Neural progenitor cell (in vitro differentiated cells): ENCODE measurements around the gene SHISA3. TPM values are rescaled to one million over a fixed set of nuclear protein-coding genes. Genes with fewer than 3 reads are reported as not detected.

Source experiments
- DNase-seq: peaks from one replicate; pipeline ENCODE4 v3.0.0-alpha.2; 2016; ENCODE audit warnings: low spot score
- H2AFZ ChIP-seq: fragments of 200-600 bp; sonication (generic); replicated peaks from 2 replicates; pipeline ENCODE4 v1.6.1; 2016; ENCODE audit warnings: antibody characterized with exemption
- H3F3A ChIP-seq: fragments of 200-600 bp; sonication (generic); 2 replicates; pipeline ENCODE4 v1.6.1; 2016; ENCODE audit warnings: antibody characterized with exemption, low read depth
- H3K27ac ChIP-seq: fragments of 200-600 bp; sonication (generic); 2 replicates; pipeline ENCODE4 v1.5.1; 2016; ENCODE audit warnings: mild to moderate bottlenecking
- H3K27me3 ChIP-seq: fragments of 200-600 bp; sonication (generic); 2 replicates; pipeline ENCODE4 v1.6.1; 2016; ENCODE audit warnings: mild to moderate bottlenecking, moderate library complexity
- H3K36me3 ChIP-seq: fragments of 200-600 bp; sonication (generic); 2 replicates; pipeline ENCODE4 v1.5.1; 2016
- H3K4me1 ChIP-seq: fragments of 200-600 bp; sonication (generic); 2 replicates; pipeline ENCODE4 v1.6.1; 2016; ENCODE audit warnings: mixed run types
- H3K4me2 ChIP-seq: fragments of 200-600 bp; sonication (generic); 2 replicates; pipeline ENCODE4 v1.6.1; 2016
- H3K4me3 ChIP-seq: fragments of 200-600 bp; sonication (generic); 2 replicates; pipeline ENCODE4 v1.5.1; 2016
- H3K79me2 ChIP-seq: fragments of 200-600 bp; sonication (generic); 2 replicates; pipeline ENCODE4 v1.6.1; 2016; ENCODE audit warnings: low read depth
- H3K9ac ChIP-seq: fragments of 200-600 bp; sonication (generic); 2 replicates; pipeline ENCODE4 v1.6.1; 2016
- H3K9me3 ChIP-seq: fragments of 200-600 bp; sonication (generic); 2 replicates; pipeline ENCODE4 v1.5.1; 2016; ENCODE audit warnings: low read depth
- H4K20me1 ChIP-seq: fragments of 200-600 bp; sonication (generic); 2 replicates; pipeline ENCODE4 v1.6.1; 2016; ENCODE audit warnings: low read depth
- H3K27ac Mint-ChIP-seq: 3 replicates; pipeline ENCODE4 v1.8.0; 2021; ENCODE audit warnings: mixed read lengths
- H3K27me3 Mint-ChIP-seq: 2 replicates; pipeline ENCODE4 v1.8.0; 2022; ENCODE audit warnings: low read depth, mild to moderate bottlenecking, inconsistent platforms, moderate library complexity, mixed read lengths; ENCODE audit not compliant: insufficient read depth
- H3K36me3 Mint-ChIP-seq: 3 replicates; pipeline ENCODE4 v1.8.0; 2021; ENCODE audit warnings: mixed read lengths
- H3K4me1 Mint-ChIP-seq: 3 replicates; pipeline ENCODE4 v1.8.0; 2021; ENCODE audit warnings: mixed read lengths
- H3K4me3 Mint-ChIP-seq: 3 replicates; pipeline ENCODE4 v1.8.0; 2021; ENCODE audit warnings: mild to moderate bottlenecking, moderate library complexity, mixed read lengths
- H3K9me3 Mint-ChIP-seq: 3 replicates; pipeline ENCODE4 v1.8.0; 2020; ENCODE audit warnings: mixed read lengths
- CTCF ChIP-seq: fragments of 200-600 bp; sonication (generic); IDR thresholded peaks from 2 replicates; pipeline ENCODE4 v1.5.1; 2017; ENCODE audit warnings: antibody characterized with exemption, mild to moderate bottlenecking
- EZH2 ChIP-seq: fragments of 200-600 bp; sonication (generic); IDR thresholded peaks from 2 replicates; pipeline ENCODE4 v1.6.1; 2017; ENCODE audit warnings: antibody characterized with exemption, mild to moderate bottlenecking, moderate library complexity
- EZH2phosphoT487 ChIP-seq: fragments of 200-600 bp; sonication (generic); IDR thresholded peaks from 2 replicates; pipeline ENCODE4 v1.6.1; 2017; ENCODE audit warnings: antibody characterized with exemption
- total RNA-seq: library from RNA; depleted of rRNA; stranded (reverse); fragments of >200 nt; gene quantifications from 2 replicates; pipeline ENCODE4 v1.2.3, GENCODE V29; 2015; ENCODE audit warnings: low replicate concordance

SHISA3 gene
- total RNA-seq, 1 donor from 2014 or later, result not detected

- no peaks in the 10 kb centered on the region for H3K4me1 ChIP-seq
- H3K27me3 ChIP-seq, result no peaks in the 10 kb centered on the region
- no peaks in the 10 kb centered on the region for H3K36me3 ChIP-seq
- TF ChIP-seq EZH2phosphoT487, result no peak
- no peak for TF ChIP-seq EZH2
- no peak for TF ChIP-seq CTCF
- H2AFZ ChIP-seq, result no peak overlapping the region
- no peak overlapping the region for H3K4me3 ChIP-seq
- H3K36me3 Mint-ChIP-seq, result no peaks in the 10 kb centered on the region
- H4K20me1 ChIP-seq, result no peaks in the 10 kb centered on the region
- no peak for DNase-seq
- no peak overlapping the region for H3K4me2 ChIP-seq
- peaks cover 4% of the 10 kb centered on the region for H3K27me3 Mint-ChIP-seq
- no peak overlapping the region for H3K4me3 Mint-ChIP-seq
- H3K4me1 Mint-ChIP-seq, result no peaks in the 10 kb centered on the region
- no peaks in the 10 kb centered on the region for H3F3A ChIP-seq
- H3K27ac ChIP-seq, result no peak overlapping the region
- no peak overlapping the region for H3K27ac Mint-ChIP-seq
- H3K79me2 ChIP-seq, result no peaks in the 10 kb centered on the region
- no peak overlapping the region for H3K9ac ChIP-seq
- H3K9me3 Mint-ChIP-seq, result peaks cover 3% of the 10 kb centered on the region
- H3K9me3 ChIP-seq, result no peaks in the 10 kb centered on the region
Measured at GRCh38 chr4:42363614-42364013, 33.7 kb upstream of the SHISA3 start.

GRCh38 chr4:42364266-42365053 is 32.8 kb upstream of the SHISA3 start:
- H3K27ac Mint-ChIP-seq, result no peak overlapping the region
- no peaks in the 10 kb centered on the region for H3K4me1 Mint-ChIP-seq
- Histone ChIP-seq H3K27ac (no peak overlapping the region), H3K79me2 (no peaks in the 10 kb centered on the region), H2AFZ (no peak overlapping the region), H4K20me1 (no peaks in the 10 kb centered on the region), H3F3A (no peaks in the 10 kb centered on the region), H3K4me3 (no peak overlapping the region), H3K9me3 (no peaks in the 10 kb centered on the region), H3K9ac (no peak overlapping the region), H3K4me1 (no peaks in the 10 kb centered on the region), H3K27me3 (no peaks in the 10 kb centered on the region), H3K36me3 (no peaks in the 10 kb centered on the region), H3K4me2 (no peak overlapping the region)
- H3K27me3 Mint-ChIP-seq, result peaks cover 4% of the 10 kb centered on the region
- DNase-seq, result no peak
- no peaks in the 10 kb centered on the region for H3K36me3 Mint-ChIP-seq
- H3K4me3 Mint-ChIP-seq, result no peak overlapping the region
- TF ChIP-seq EZH2phosphoT487 (no peak), CTCF (no peak), EZH2 (no peak)
- H3K9me3 Mint-ChIP-seq, result peaks cover 3% of the 10 kb centered on the region

GRCh38 chr4:42366959-42367358 is 30.3 kb upstream of the SHISA3 start:
- peaks cover 3% of the 10 kb centered on the region for H3K9me3 Mint-ChIP-seq
- no peak overlapping the region for H3K27ac Mint-ChIP-seq
- Histone ChIP-seq H3K9me3 (no peaks in the 10 kb centered on the region), H3K4me3 (no peak overlapping the region), H3F3A (no peaks in the 10 kb centered on the region), H3K36me3 (no peaks in the 10 kb centered on the region), H2AFZ (no peak overlapping the region), H3K4me1 (no peaks in the 10 kb centered on the region), H3K27ac (no peak overlapping the region), H3K79me2 (no peaks in the 10 kb centered on the region), H3K27me3 (no peaks in the 10 kb centered on the region), H3K4me2 (no peak overlapping the region), H3K9ac (no peak overlapping the region), H4K20me1 (no peaks in the 10 kb centered on the region)
- DNase-seq, result no peak
- no peak overlapping the region for H3K4me3 Mint-ChIP-seq
- H3K36me3 Mint-ChIP-seq, result no peaks in the 10 kb centered on the region
- H3K4me1 Mint-ChIP-seq, result no peaks in the 10 kb centered on the region
- H3K27me3 Mint-ChIP-seq, result peaks cover 6% of the 10 kb centered on the region
- TF ChIP-seq CTCF (no peak), EZH2 (no peak)
